H1 (cell line): ENCODE data around the gene COG3. TPM values are rescaled to one million over a fixed set of nuclear protein-coding genes. Genes with fewer than 3 reads are reported as not detected.

Experiments used
- CTCF ChIA-PET: fragments of 300-600 bp; sonication (Branson Sonifier 250); formaldehyde crosslinking; loops from one replicate; lab custom pipeline; 2021; ENCODE audit not compliant: partially characterized antibody; lab: Charles Lee
- POLR2A ChIA-PET: fragments of 300-600 bp; sonication (Branson Sonifier 250); formaldehyde crosslinking; loops from one replicate; lab custom pipeline; 2021; ENCODE audit warnings: inconsistent platforms; ENCODE audit not compliant: partially characterized antibody; lab: Charles Lee
- DNase-seq, 2 experiments: peaks; one replicate each; pipeline versions ENCODE4 v3.0.0 to v3.0.0-alpha.2; 2010 to 2022; ENCODE audit warnings: low spot score in 2 of 2, low read depth in 1 of 2, mixed read lengths in 1 of 2
- FAIRE-seq: peaks from 2 replicates; lab custom pipeline; 2011; peaks lifted over from hg19 to GRCh38; lab: Jason Lieb, UNC
- H2AFZ ChIP-seq: 2 replicates; pipeline ENCODE4 v1.8.1; 2012; ENCODE audit warnings: low read length, inconsistent platforms
- H2AK5ac ChIP-seq: 2 replicates; pipeline ENCODE4 v1.6.1; 2013; ENCODE audit warnings: low read depth, low read length
- H2BK120ac ChIP-seq: replicated peaks from 2 replicates; pipeline ENCODE3; 2013; ENCODE audit warnings: low read depth, low read length, inconsistent platforms
- H2BK12ac ChIP-seq: 2 replicates; pipeline ENCODE4 v1.6.1; 2013; ENCODE audit warnings: low read depth, low read length
- H2BK15ac ChIP-seq: 2 replicates; pipeline ENCODE4 v1.6.1; 2013; ENCODE audit warnings: low read length
- H2BK20ac ChIP-seq: 2 replicates; pipeline ENCODE4 v1.6.1; 2013; ENCODE audit warnings: low read length
- H2BK5ac ChIP-seq: 2 replicates; pipeline ENCODE4 v1.6.1; 2013; ENCODE audit warnings: low read depth, low read length
- H3K14ac ChIP-seq: 2 replicates; pipeline ENCODE4 v1.6.1; 2013; ENCODE audit warnings: inconsistent platforms; ENCODE audit not compliant: insufficient read length
- H3K18ac ChIP-seq: 2 replicates; pipeline ENCODE4 v1.6.1; 2013; ENCODE audit warnings: low read length; ENCODE audit errors: extremely low read depth
- H3K23ac ChIP-seq: 2 replicates; pipeline ENCODE4 v1.6.1; 2013; ENCODE audit warnings: inconsistent platforms; ENCODE audit not compliant: insufficient read length
- H3K23me2 ChIP-seq: 2 replicates; pipeline ENCODE4 v1.6.1; 2013; ENCODE audit warnings: low read depth, low read length
- H3K27ac ChIP-seq: 2 replicates; pipeline ENCODE4 v1.6.1; 2011; ENCODE audit warnings: low read depth, low read length, inconsistent platforms
- H3K27me3 ChIP-seq, 4 experiments: replicated peaks in 1 of 4; 1 replicate in 1 of 4; 2 replicates in 3 of 4; pipeline versions ENCODE4 v1.6.1 to v1.8.1; 2011 to 2013; ENCODE audit warnings: low read length in 3 of 4, mild to moderate bottlenecking in 3 of 4, inconsistent platforms in 2 of 4, mixed read lengths in 2 of 4, moderate library complexity in 1 of 4; ENCODE audit not compliant: control insufficient read depth in 3 of 4, insufficient read depth in 3 of 4; ENCODE audit errors: extremely low read depth in 1 of 4
- H3K36me3 ChIP-seq, 4 experiments: 2 replicates each; pipeline versions ENCODE4 v1.6.1 to v1.8.1; 2011 to 2013; ENCODE audit warnings: mild to moderate bottlenecking in 4 of 4, low read length in 3 of 4, moderate library complexity in 2 of 4, control low read depth in 1 of 4, inconsistent platforms in 1 of 4; ENCODE audit not compliant: insufficient read depth in 4 of 4, control insufficient read depth in 2 of 4
- H3K4ac ChIP-seq: replicated peaks from 2 replicates; pipeline ENCODE3; 2013; ENCODE audit warnings: low read length, low read depth, mixed read lengths, inconsistent platforms; ENCODE audit not compliant: insufficient read length
- H3K4me1 ChIP-seq, 4 experiments: replicated peaks in 1 of 4; 1 replicate in 1 of 4; 2 replicates in 3 of 4; pipeline versions ENCODE4 v1.6.1 to v1.8.1; 2011 to 2013; ENCODE audit warnings: low read length in 3 of 4, inconsistent platforms in 2 of 4, mixed read lengths in 1 of 4; ENCODE audit not compliant: insufficient read depth in 4 of 4, control insufficient read depth in 3 of 4
- H3K4me2 ChIP-seq, 2 experiments: 2 replicates each; pipeline versions ENCODE4 v1.6.1 to v1.8.1; 2011 to 2013; ENCODE audit warnings: low read depth in 2 of 2, low read length in 2 of 2, control low read depth in 1 of 2, inconsistent platforms in 1 of 2, mild to moderate bottlenecking in 1 of 2; ENCODE audit not compliant: insufficient read depth in 1 of 2
- H3K4me3 ChIP-seq, 4 experiments: fragments of 200-600, 300-600 bp in 1 of 4; sonication (generic), shearing (Covaris generic), sonication (Bioruptor Twin) in 1 of 4; 2 replicates each; pipeline versions ENCODE4 v1.5.1 to v1.8.1; 2011 to 2016; ENCODE audit warnings: low read length in 4 of 4, low read depth in 3 of 4, control low read depth in 2 of 4, inconsistent platforms in 2 of 4, mild to moderate bottlenecking in 2 of 4, mixed read lengths in 1 of 4, moderate library complexity in 1 of 4; ENCODE audit not compliant: insufficient read depth in 2 of 4; ENCODE audit errors: extremely low read depth in 1 of 4
- H3K56ac ChIP-seq: replicated peaks from 2 replicates; pipeline ENCODE3; 2013; ENCODE audit warnings: low read depth, mild to moderate bottlenecking, mixed read lengths, low read length, inconsistent platforms; ENCODE audit not compliant: insufficient read length
- H3K79me1 ChIP-seq: 2 replicates; pipeline ENCODE4 v1.6.1; 2013; ENCODE audit warnings: low read depth, low read length, control low read depth
- H3K79me2 ChIP-seq, 2 experiments: 2 replicates each; pipeline versions ENCODE4 v1.6.1 to v1.8.1; 2012 to 2013; ENCODE audit warnings: low read length in 2 of 2, mild to moderate bottlenecking in 2 of 2, inconsistent platforms in 1 of 2; ENCODE audit not compliant: insufficient read depth in 2 of 2, control insufficient read depth in 1 of 2
- H3K9ac ChIP-seq, 4 experiments: replicated peaks in 1 of 4; 1 replicate in 1 of 4; 2 replicates in 3 of 4; pipeline versions ENCODE4 v1.6.1 to v1.8.1; 2011 to 2013; ENCODE audit warnings: low read depth in 3 of 4, low read length in 3 of 4, control low read depth in 2 of 4, mild to moderate bottlenecking in 2 of 4, moderate library complexity in 2 of 4, inconsistent platforms in 1 of 4; ENCODE audit errors: extremely low read depth in 1 of 4
- H3K9me3 ChIP-seq, 2 experiments: 2 replicates each; pipeline versions ENCODE4 v1.6.1 to v1.8.1; 2012 to 2013; ENCODE audit warnings: mild to moderate bottlenecking in 2 of 2, moderate library complexity in 2 of 2, control low read depth in 1 of 2, inconsistent platforms in 1 of 2, low read depth in 1 of 2, low read length in 1 of 2, mixed read lengths in 1 of 2; ENCODE audit not compliant: insufficient read depth in 2 of 2
- H4K20me1 ChIP-seq, 2 experiments: replicated peaks in 1 of 2; 2 replicates each; pipeline versions ENCODE3 to v1.8.1; 2011 to 2013; ENCODE audit warnings: inconsistent platforms in 2 of 2, low read length in 2 of 2, mild to moderate bottlenecking in 1 of 2; ENCODE audit not compliant: insufficient read depth in 2 of 2, control insufficient read depth in 1 of 2
- H4K5ac ChIP-seq: 2 replicates; pipeline ENCODE4 v1.6.1; 2013; ENCODE audit warnings: low read length, low read depth, mixed read lengths, inconsistent platforms; ENCODE audit not compliant: insufficient read length
- H4K8ac ChIP-seq: 2 replicates; pipeline ENCODE4 v1.8.0; 2013; ENCODE audit warnings: mild to moderate bottlenecking, moderate library complexity, low read length, inconsistent platforms; ENCODE audit not compliant: insufficient read depth; ENCODE audit errors: extremely low read depth
- H4K91ac ChIP-seq: replicated peaks from 2 replicates; pipeline ENCODE3; 2013; ENCODE audit warnings: low read length, mixed read lengths, inconsistent platforms; ENCODE audit not compliant: insufficient read length
- ASH2L ChIP-seq: fragments of 200-600, 300-600 bp; sonication (generic); IDR thresholded peaks from one replicate; pipeline ENCODE4 v1.7.1; 2017; ENCODE audit warnings: low read length
- ATF2 ChIP-seq: IDR thresholded peaks from 2 replicates; pipeline ENCODE4 v1.6.1; 2012; ENCODE audit warnings: low read length, inconsistent platforms
- CBX8 ChIP-seq: fragments of 300-800, 300-1000 bp; sonication (generic); IDR thresholded peaks from 2 replicates; pipeline ENCODE4 v1.7.1; 2016; ENCODE audit warnings: low read depth, low read length, borderline replicate concordance
- CEBPB ChIP-seq: IDR thresholded peaks from 2 replicates; pipeline ENCODE4 v1.6.1; 2012; ENCODE audit warnings: low read depth, low read length
- CTCF ChIP-seq, 3 experiments: IDR thresholded peaks; 1 replicate in 2 of 3; 2 replicates in 1 of 3; pipeline versions ENCODE4 v1.5.1 to v1.6.1; 2011; ENCODE audit warnings: low read length in 3 of 3, mild to moderate bottlenecking in 3 of 3, inconsistent platforms in 2 of 3, low read depth in 1 of 3, moderate library complexity in 1 of 3; ENCODE audit not compliant: insufficient read depth in 1 of 3; ENCODE audit errors: control extremely low read depth in 1 of 3
- HDAC2 ChIP-seq, 2 experiments: fragments of 300-600 bp in 1 of 2; sonication (generic) in 1 of 2; IDR thresholded peaks; 2 replicates each; pipeline ENCODE4 v1.6.1; 2011 to 2012; ENCODE audit warnings: low read depth in 2 of 2, low read length in 2 of 2, mild to moderate bottlenecking in 2 of 2, moderate library complexity in 2 of 2, borderline replicate concordance in 1 of 2, inconsistent platforms in 1 of 2
- PHF8 ChIP-seq: fragments of 200-600 bp; sonication (generic); conservative IDR thresholded peaks from 2 replicates; pipeline ENCODE4 v1.7.1; 2012; ENCODE audit warnings: low read depth, mild to moderate bottlenecking, inconsistent platforms, low read length, moderate library complexity
- RFX5 ChIP-seq: IDR thresholded peaks from 2 replicates; pipeline ENCODE4 v1.6.1; 2011; ENCODE audit warnings: low read depth, low read length, improper control_type of control experiment, borderline replicate concordance
- SP1 ChIP-seq: IDR thresholded peaks from 2 replicates; pipeline ENCODE4 v1.6.1; 2011; ENCODE audit warnings: low read depth, low read length
- TAF1 ChIP-seq: IDR thresholded peaks from 2 replicates; pipeline ENCODE4 v1.6.1; 2011; ENCODE audit warnings: mild to moderate bottlenecking, low read depth, low read length
- WGBS, 2 experiments: shearing (Covaris generic) in 1 of 2; methylation state at CpG; one replicate each; pipeline versions ENCODE4 v1.1.6 to v1.1.7; 2013 to 2015; ENCODE audit warnings: low lambda C conversion rate in 2 of 2, mixed read lengths in 2 of 2, inconsistent platforms in 1 of 2, low coverage in 1 of 2, missing lambda C conversion rate in 1 of 2; ENCODE audit not compliant: insufficient replicate concordance in 2 of 2, insufficient coverage in 1 of 2, insufficient read length in 1 of 2; ENCODE audit errors: extremely low coverage in 1 of 2, missing lambda C conversion rate in 1 of 2; 5-methylcytosine and 5-hydroxymethylcytosine counted together
- polyA plus RNA-seq, 7 experiments: library from polyadenylated mRNA; depleted of rRNA in 3 of 7; stranded (reverse) in 5 of 7; unstranded in 2 of 7; fragments of >200 nt in 5 of 7; fragments of 200-250 nt in 2 of 7; gene quantifications; 1 replicate in 5 of 7; 2 replicates in 1 of 7; 4 replicates in 1 of 7; pipeline versions ENCODE4 v1.2.1 to v1.2.3, GENCODE V29; 2011 to 2013; ENCODE audit warnings: missing spikeins in 2 of 7, mixed read lengths in 2 of 7
- total RNA-seq: library from RNA; stranded (reverse); fragmentation: NEBNext Ultra II Directional; extraction: Animal tissue kit (Norgen Biotek cat#: 25700); gene quantifications from 2 replicates; pipeline ENCODE4 v1.2.1, GENCODE V29; 2021

The COG3 gene
- total and polyA plus RNA-seq, 2 of the 8 experiments (the other 6 are each of a cell fraction or from before 2014, with no cell fraction given) = 12.7 to 13.5 TPM

- DNase-seq (no peak), FAIRE-seq (no peak)
- H3K27ac ChIP-seq = no peak overlapping the region
- H3K23me2 ChIP-seq = no peaks in the 10 kb centered on the region
- no peak overlapping the region for H2BK15ac ChIP-seq
- no peaks in the 10 kb centered on the region for H4K20me1 ChIP-seq
- no peak overlapping the region for H3K18ac ChIP-seq
- CTCF ChIA-PET = interaction anchor here (0.9 to 1.1 kb wide), 5 partner anchors 9 to 141 kb away, joined by 3 to 4 read pairs (median 4); no protein-coding TSS in a partner anchor
- no peak overlapping the region for H3K4ac ChIP-seq
- H3K14ac ChIP-seq = no peak overlapping the region
- no peaks in the 10 kb centered on the region for H3K36me3 ChIP-seq
- no peak overlapping the region for H2AK5ac ChIP-seq
- no peak overlapping the region for H3K4me3 ChIP-seq
- H3K4me1 ChIP-seq = no peaks in the 10 kb centered on the region; a peak in 1 of 7 replicates
- POLR2A ChIA-PET = interaction anchor here (0.6 kb wide), 1 partner anchor 510 kb away, joined by 4 read pairs; no protein-coding TSS in a partner anchor
- H3K23ac ChIP-seq = no peak overlapping the region
- H4K8ac ChIP-seq = no peak overlapping the region
- H4K91ac ChIP-seq = no peak overlapping the region
- no peak overlapping the region for H2BK20ac ChIP-seq
- H2AFZ ChIP-seq = no peak overlapping the region
- no peak overlapping the region for H4K5ac ChIP-seq
- H3K27me3 ChIP-seq = no peaks in the 10 kb centered on the region; a peak in 3 of 7 replicates
- H3K79me2 ChIP-seq = no peaks in the 10 kb centered on the region
- no peak overlapping the region for H2BK120ac ChIP-seq
- H3K56ac ChIP-seq = no peak overlapping the region
- H3K4me2 ChIP-seq = no peak overlapping the region
- 91% methylated on average over 4 of the region's 4 CpGs; no CpG with 5 or more reads in 1 of the 2 experiments for WGBS, 2 experiments
- no peak overlapping the region for H3K9ac ChIP-seq
- H2BK5ac ChIP-seq = no peak overlapping the region
- H2BK12ac ChIP-seq = no peak overlapping the region
- no peaks in the 10 kb centered on the region for H3K79me1 ChIP-seq
- H3K9me3 ChIP-seq = no peaks in the 10 kb centered on the region
- TF ChIP-seq CBX8 = no peak
- no peak for TF ChIP-seq SP1
- no peak for TF ChIP-seq ASH2L
- TF ChIP-seq HDAC2 (IDR thresholded peaks at IDR 0.05; ENCODE audit: borderline replicate concordance in 1 of 2, low read depth in 2 of 2, low read length in 2 of 2) = no peak
- TF ChIP-seq ATF2 = no peak
- no peak for TF ChIP-seq TAF1
- no peak for TF ChIP-seq RFX5
- no peak for TF ChIP-seq CTCF (IDR thresholded peaks at IDR 0.05; ENCODE audit: control extremely low read depth in 1 of 3, insufficient read depth in 1 of 3, low read depth in 1 of 3, low read length in 3 of 3)
- no peak for TF ChIP-seq CEBPB
- TF ChIP-seq PHF8 = no peak
Measured at GRCh38 chr13:45576466-45576865, 111.7 kb downstream of the COG3 start.
